GM18907 (cell line): ENCODE results near the gene TENM3.

ENCODE experiments used
- ATAC-seq: cut with Tn5 transposase; IDR thresholded peaks from one replicate; pipeline ENCODE4 v1.9.1; 2021; ENCODE audit warnings: mild to moderate bottlenecking, moderate library complexity; ENCODE audit not compliant: unreplicated experiment

The TENM3 gene

GRCh38 chr4:182548156-182548555, 305.0 kb downstream of the TENM3 start:
- ATAC-seq: no peak

GRCh38 chr4:182549356-182549755, 306.2 kb downstream of the TENM3 start:
- no peak for ATAC-seq

- ATAC-seq: no peak
These were observed 309.7 kb downstream of the TENM3 start for GRCh38 chr4:182552948-182553347.

GRCh38 chr4:182553653-182554052, 310.5 kb downstream of the TENM3 start:
- ATAC-seq: no peak

GRCh38 chr4:182554736-182555135, 311.5 kb downstream of the TENM3 start:
- ATAC-seq: no peak

GRCh38 chr4:182555997-182556418, 312.8 kb downstream of the TENM3 start:
- no peak for ATAC-seq

GRCh38 chr4:182556580-182556979, 313.4 kb downstream of the TENM3 start:
- ATAC-seq: no peak

- ATAC-seq: no peak
These were observed 317.2 kb downstream of the TENM3 start for GRCh38 chr4:182560358-182560757.

GRCh38 chr4:182562350-182562749, 319.1 kb downstream of the TENM3 start:
- no peak for ATAC-seq

GRCh38 chr4:182564724-182565369, 321.6 kb downstream of the TENM3 start:
- ATAC-seq: no peak

- ATAC-seq: no peak
These were observed 323.9 kb downstream of the TENM3 start for GRCh38 chr4:182567119-182567518.

GRCh38 chr4:182569561-182569960, 326.4 kb downstream of the TENM3 start:
- ATAC-seq: no peak

GRCh38 chr4:182574706-182575105, 331.5 kb downstream of the TENM3 start:
- ATAC-seq: no peak

- ATAC-seq: no peak
These were observed 332.0 kb downstream of the TENM3 start for GRCh38 chr4:182575225-182575624.

- no peak for ATAC-seq
These were observed 333.5 kb downstream of the TENM3 start for GRCh38 chr4:182576601-182577289.

- ATAC-seq: no peak
These were observed 334.2 kb downstream of the TENM3 start for GRCh38 chr4:182577411-182577810.

- ATAC-seq: no peak
These were observed 335.2 kb downstream of the TENM3 start for GRCh38 chr4:182578402-182578801.

- no peak for ATAC-seq
These were observed 339.0 kb downstream of the TENM3 start for GRCh38 chr4:182582245-182582644.

- no peak for ATAC-seq
These were observed 340.7 kb downstream of the TENM3 start for GRCh38 chr4:182583703-182584415.

GRCh38 chr4:182585321-182585720, 342.1 kb downstream of the TENM3 start:
- no peak for ATAC-seq

- no peak for ATAC-seq
These were observed 345.9 kb downstream of the TENM3 start for GRCh38 chr4:182589100-182589499.

GRCh38 chr4:182593402-182593801, 350.2 kb downstream of the TENM3 start:
- no peak for ATAC-seq
